Liver (tissue), 9 donors: ENCODE results near the gene PWWP2B. TPM values are rescaled to one million over a fixed set of nuclear protein-coding genes. Genes with fewer than 3 reads are reported as not detected.
"Not testable (repeated sequence)": the region's sequence is repeated elsewhere in the genome, so short reads cannot be mapped to it uniquely, and the experiment has no call there.

Source experiments
- DNase-seq: peaks from one replicate; pipeline ENCODE4 v3.0.0-alpha.2; 2017; ENCODE audit warnings: low spot score
- H3K27ac ChIP-seq, 2 donors: one replicate each; pipeline ENCODE4 v1.7.0; 2013; ENCODE audit warnings: inconsistent platforms in 2 of 2, low read length in 2 of 2, control low read depth in 1 of 2, low read depth in 1 of 2, mild to moderate bottlenecking in 1 of 2
- H3K27me3 ChIP-seq, 4 donors: one replicate each; pipeline versions ENCODE4 v1.6.1 to v1.7.0; 2013; ENCODE audit warnings: low read length in 3 of 4, inconsistent platforms in 1 of 4, mild to moderate bottlenecking in 1 of 4, moderate library complexity in 1 of 4; ENCODE audit not compliant: control insufficient read depth in 4 of 4, insufficient read depth in 4 of 4
- H3K36me3 ChIP-seq, 4 donors: one replicate each; pipeline versions ENCODE4 v1.6.1 to v1.7.0; 2013; ENCODE audit warnings: low read length in 3 of 4, mild to moderate bottlenecking in 3 of 4, low read depth in 1 of 4, moderate library complexity in 1 of 4; ENCODE audit not compliant: control insufficient read depth in 4 of 4, insufficient read depth in 3 of 4
- H3K4me1 ChIP-seq, 4 donors: one replicate each; pipeline versions ENCODE4 v1.6.1 to v1.7.0; 2013; ENCODE audit warnings: low read length in 3 of 4, mild to moderate bottlenecking in 3 of 4, moderate library complexity in 1 of 4; ENCODE audit not compliant: control insufficient read depth in 4 of 4, insufficient read depth in 4 of 4
- H3K4me3 ChIP-seq, 3 donors: one replicate each; pipeline versions ENCODE4 v1.6.1 to v1.7.0; 2013; ENCODE audit warnings: low read length in 3 of 3, control low read depth in 1 of 3, low read depth in 1 of 3, mild to moderate bottlenecking in 1 of 3
- H3K9ac ChIP-seq, 2 donors: one replicate each; pipeline ENCODE4 v1.7.0; 2013; ENCODE audit warnings: low read length in 2 of 2, mild to moderate bottlenecking in 2 of 2, moderate library complexity in 2 of 2, control low read depth in 1 of 2, low read depth in 1 of 2
- H3K9me3 ChIP-seq, 4 donors: one replicate each; pipeline versions ENCODE4 v1.6.1 to v1.7.0; 2013; ENCODE audit warnings: low read length in 3 of 4; ENCODE audit not compliant: control insufficient read depth in 4 of 4
- EGR1 ChIP-seq, 2 donors: IDR thresholded peaks; 2 replicates each; pipeline ENCODE4 v1.6.1; 2016 to 2018; ENCODE audit warnings: antibody characterized with exemption in 2 of 2, low read depth in 2 of 2
- FOXA1 ChIP-seq: IDR thresholded peaks from 2 replicates; pipeline ENCODE4 v1.6.1; 2016; ENCODE audit warnings: antibody characterized with exemption
- HNF4A ChIP-seq, 2 donors: conservative IDR thresholded peaks; 2 replicates each; pipeline ENCODE4 v1.6.1; 2016; ENCODE audit warnings: antibody characterized with exemption in 2 of 2, mild to moderate bottlenecking in 2 of 2
- JUND ChIP-seq, 2 donors: IDR thresholded peaks; 2 replicates each; pipeline ENCODE4 v1.6.1; 2016; ENCODE audit warnings: antibody characterized with exemption in 2 of 2
- NR2F2 ChIP-seq: IDR thresholded peaks from 2 replicates; pipeline ENCODE4 v1.6.1; 2016; ENCODE audit warnings: antibody characterized with exemption
- RAD21 ChIP-seq, 2 donors: IDR thresholded peaks; 2 replicates each; pipeline ENCODE4 v1.6.1; 2016; ENCODE audit warnings: antibody characterized with exemption in 2 of 2, mild to moderate bottlenecking in 2 of 2
- RXRA ChIP-seq, 2 donors: IDR thresholded peaks; 2 replicates each; pipeline ENCODE4 v1.6.1; 2017 to 2018; ENCODE audit warnings: antibody characterized with exemption in 2 of 2, mild to moderate bottlenecking in 1 of 2
- SP1 ChIP-seq: IDR thresholded peaks from 2 replicates; pipeline ENCODE4 v1.6.1; 2018; ENCODE audit warnings: antibody characterized with exemption, mild to moderate bottlenecking
- ZBTB33 ChIP-seq: IDR thresholded peaks from 2 replicates; pipeline ENCODE4 v1.6.1; 2016; ENCODE audit warnings: antibody characterized with exemption
- WGBS: extraction: QIAGEN DNeasy Blood & Tissue Kit; methylation state at CpG from one replicate; pipeline ENCODE4 v1.1.7; 2013; 5-methylcytosine and 5-hydroxymethylcytosine counted together
- polyA plus RNA-seq, 2 donors: library from polyadenylated mRNA; stranded (reverse) in 1 of 2; unstranded in 1 of 2; fragments of 200-250 nt in 1 of 2; fragments of >200 nt in 1 of 2; fragmentation: Nextera tagmentation in 1 of 2; extraction: Ambion mirVana in 1 of 2; gene quantifications; one replicate each; pipeline versions ENCODE4 v1.2.1 to v1.2.3, GENCODE V29; 2013 to 2015
- total RNA-seq, 2 donors: library from RNA; depleted of rRNA; stranded (reverse); fragments of >200 nt; gene quantifications; one replicate each; pipeline ENCODE4 v1.2.3, GENCODE V29; 2014
- TF ChIP-seq, protein P1 (sequence below): IDR thresholded peaks from 2 replicates; pipeline ENCODE4 v1.6.1; 2016; ENCODE audit warnings: antibody characterized with exemption
- TF ChIP-seq, protein P2 (sequence below): IDR thresholded peaks from 2 replicates; pipeline ENCODE4 v1.6.1; 2016; ENCODE audit warnings: antibody characterized with exemption, mild to moderate bottlenecking
- TF ChIP-seq, protein P3 (sequence below): fragments of 150-350 bp; IDR thresholded peaks from 2 replicates; pipeline ENCODE4 v1.5.1; 2017; ENCODE audit warnings: improper control_type of control experiment, low read depth, low read length; ENCODE audit not compliant: missing input control
- donor health status: healthy.
- donor health status: healthy.
- donor health status: healthy.
- donor health status: healthy.
- donor health status: healthy.

The PWWP2B gene
- total and polyA plus RNA-seq, 4 donors, result 0.75 to 4.2 (median 3.6) TPM

DNA sequence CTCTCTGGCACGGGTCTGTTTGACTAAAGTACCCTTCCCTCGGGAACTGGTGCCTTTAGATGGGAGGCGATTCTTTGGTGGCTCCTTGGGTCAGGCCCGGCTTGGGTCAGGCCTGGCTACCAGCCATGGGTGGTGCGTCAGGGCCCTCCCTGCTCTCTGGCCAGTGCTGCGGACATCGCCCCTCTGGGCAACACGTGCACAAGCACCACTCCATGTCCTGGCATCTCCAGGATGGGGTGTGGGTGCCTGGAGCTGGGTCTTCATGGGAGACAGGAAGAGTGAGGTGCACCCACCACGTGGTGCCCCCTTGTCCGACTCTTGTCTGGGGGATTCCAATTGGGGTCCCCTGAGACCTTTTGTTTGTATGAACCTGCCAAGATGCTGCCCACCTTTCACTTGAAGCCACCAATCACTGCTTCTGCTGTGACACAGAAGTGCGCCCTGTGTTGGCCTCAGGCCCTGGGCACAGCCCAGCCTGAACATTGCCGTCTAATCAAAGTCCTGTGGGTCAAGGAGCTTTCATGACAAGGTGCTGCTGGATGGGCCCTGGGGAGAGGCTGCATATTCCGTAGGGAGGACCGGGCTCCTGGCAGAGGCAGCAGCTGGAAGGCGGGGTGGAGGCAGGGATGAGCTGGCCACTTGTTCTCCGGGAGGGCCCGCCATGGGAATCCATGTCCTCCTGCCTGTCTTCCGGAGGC is 11.1 kb upstream of the PWWP2B start:
- TF ChIP-seq SP1, result no peak
- no peak overlapping the region for H3K9ac ChIP-seq
- 88% methylated on average over 18 of the region's 18 CpGs for WGBS
- H3K27ac ChIP-seq, result no peak overlapping the region
- H3K4me1 ChIP-seq, result peaks cover 0 to 11% (median 3%) of the 10 kb centered on the region in 4 donors
- H3K4me3 ChIP-seq, result no peak overlapping the region
- no peak for DNase-seq
- H3K9me3 ChIP-seq, result no peaks in the 10 kb centered on the region
- no peaks in the 10 kb centered on the region for H3K27me3 ChIP-seq
- no peaks in the 10 kb centered on the region for H3K36me3 ChIP-seq

GRCh38 chr10:132386419-132386831 is 10.6 kb upstream of the PWWP2B start:
- Histone ChIP-seq H3K9ac (no peak overlapping the region), H3K4me1 (peaks cover 0 to 11% (median 3%) of the 10 kb centered on the region in 4 donors), H3K27ac (no peak overlapping the region), H3K9me3 (no peaks in the 10 kb centered on the region), H3K4me3 (no peak overlapping the region), H3K27me3 (no peaks in the 10 kb centered on the region), H3K36me3 (no peaks in the 10 kb centered on the region)
- TF ChIP-seq, protein P1, sequence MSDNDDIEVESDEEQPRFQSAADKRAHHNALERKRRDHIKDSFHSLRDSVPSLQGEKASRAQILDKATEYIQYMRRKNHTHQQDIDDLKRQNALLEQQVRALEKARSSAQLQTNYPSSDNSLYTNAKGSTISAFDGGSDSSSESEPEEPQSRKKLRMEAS, result no peak
- no peak for TF ChIP-seq SP1
- TF ChIP-seq, protein P2, sequence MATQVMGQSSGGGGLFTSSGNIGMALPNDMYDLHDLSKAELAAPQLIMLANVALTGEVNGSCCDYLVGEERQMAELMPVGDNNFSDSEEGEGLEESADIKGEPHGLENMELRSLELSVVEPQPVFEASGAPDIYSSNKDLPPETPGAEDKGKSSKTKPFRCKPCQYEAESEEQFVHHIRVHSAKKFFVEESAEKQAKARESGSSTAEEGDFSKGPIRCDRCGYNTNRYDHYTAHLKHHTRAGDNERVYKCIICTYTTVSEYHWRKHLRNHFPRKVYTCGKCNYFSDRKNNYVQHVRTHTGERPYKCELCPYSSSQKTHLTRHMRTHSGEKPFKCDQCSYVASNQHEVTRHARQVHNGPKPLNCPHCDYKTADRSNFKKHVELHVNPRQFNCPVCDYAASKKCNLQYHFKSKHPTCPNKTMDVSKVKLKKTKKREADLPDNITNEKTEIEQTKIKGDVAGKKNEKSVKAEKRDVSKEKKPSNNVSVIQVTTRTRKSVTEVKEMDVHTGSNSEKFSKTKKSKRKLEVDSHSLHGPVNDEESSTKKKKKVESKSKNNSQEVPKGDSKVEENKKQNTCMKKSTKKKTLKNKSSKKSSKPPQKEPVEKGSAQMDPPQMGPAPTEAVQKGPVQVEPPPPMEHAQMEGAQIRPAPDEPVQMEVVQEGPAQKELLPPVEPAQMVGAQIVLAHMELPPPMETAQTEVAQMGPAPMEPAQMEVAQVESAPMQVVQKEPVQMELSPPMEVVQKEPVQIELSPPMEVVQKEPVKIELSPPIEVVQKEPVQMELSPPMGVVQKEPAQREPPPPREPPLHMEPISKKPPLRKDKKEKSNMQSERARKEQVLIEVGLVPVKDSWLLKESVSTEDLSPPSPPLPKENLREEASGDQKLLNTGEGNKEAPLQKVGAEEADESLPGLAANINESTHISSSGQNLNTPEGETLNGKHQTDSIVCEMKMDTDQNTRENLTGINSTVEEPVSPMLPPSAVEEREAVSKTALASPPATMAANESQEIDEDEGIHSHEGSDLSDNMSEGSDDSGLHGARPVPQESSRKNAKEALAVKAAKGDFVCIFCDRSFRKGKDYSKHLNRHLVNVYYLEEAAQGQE, result no peak
- TF ChIP-seq, protein P3, sequence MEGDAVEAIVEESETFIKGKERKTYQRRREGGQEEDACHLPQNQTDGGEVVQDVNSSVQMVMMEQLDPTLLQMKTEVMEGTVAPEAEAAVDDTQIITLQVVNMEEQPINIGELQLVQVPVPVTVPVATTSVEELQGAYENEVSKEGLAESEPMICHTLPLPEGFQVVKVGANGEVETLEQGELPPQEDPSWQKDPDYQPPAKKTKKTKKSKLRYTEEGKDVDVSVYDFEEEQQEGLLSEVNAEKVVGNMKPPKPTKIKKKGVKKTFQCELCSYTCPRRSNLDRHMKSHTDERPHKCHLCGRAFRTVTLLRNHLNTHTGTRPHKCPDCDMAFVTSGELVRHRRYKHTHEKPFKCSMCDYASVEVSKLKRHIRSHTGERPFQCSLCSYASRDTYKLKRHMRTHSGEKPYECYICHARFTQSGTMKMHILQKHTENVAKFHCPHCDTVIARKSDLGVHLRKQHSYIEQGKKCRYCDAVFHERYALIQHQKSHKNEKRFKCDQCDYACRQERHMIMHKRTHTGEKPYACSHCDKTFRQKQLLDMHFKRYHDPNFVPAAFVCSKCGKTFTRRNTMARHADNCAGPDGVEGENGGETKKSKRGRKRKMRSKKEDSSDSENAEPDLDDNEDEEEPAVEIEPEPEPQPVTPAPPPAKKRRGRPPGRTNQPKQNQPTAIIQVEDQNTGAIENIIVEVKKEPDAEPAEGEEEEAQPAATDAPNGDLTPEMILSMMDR, result no peak
- no peak for TF ChIP-seq ZBTB33
- TF ChIP-seq EGR1 (IDR thresholded peaks at IDR 0.05; ENCODE audit: low read depth in 2 of 2), result no peak
- TF ChIP-seq RXRA (IDR thresholded peaks at IDR 0.05), result no peak
- no peak for TF ChIP-seq HNF4A (conservative IDR thresholded peaks at IDR 0.05)
- no peak for TF ChIP-seq NR2F2
- no peak for TF ChIP-seq RAD21 (IDR thresholded peaks at IDR 0.05)
- TF ChIP-seq FOXA1, result no peak
- TF ChIP-seq JUND (IDR thresholded peaks at IDR 0.05), result no peak
- no peak for DNase-seq
- WGBS, result 83% methylated on average over 9 of the region's 9 CpGs

DNA sequence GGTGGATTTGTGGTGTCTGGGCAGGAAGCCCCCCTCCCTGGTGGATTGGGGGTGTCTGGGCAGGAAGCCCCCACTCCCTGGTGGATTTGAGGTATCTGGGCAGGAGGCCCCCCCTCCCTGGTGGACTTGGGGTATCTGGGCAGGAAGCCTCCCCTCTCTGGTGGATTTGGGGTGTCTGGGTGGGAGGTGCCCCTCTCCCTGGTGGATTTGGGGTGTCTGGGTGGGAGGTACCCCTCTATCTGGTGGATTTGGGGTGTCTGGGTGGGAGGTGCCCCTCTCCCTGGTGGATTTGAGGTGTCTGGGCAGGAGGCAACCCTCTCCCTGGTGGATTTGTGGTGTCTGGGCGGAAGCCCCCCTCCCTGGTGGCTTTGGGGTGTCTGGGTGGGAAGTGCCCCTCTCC is 10.1 kb upstream of the PWWP2B start:
- WGBS, result 94% methylated on average over 1 of the region's 1 CpG
- H3K36me3 ChIP-seq, H3K9ac ChIP-seq, DNase-seq, H3K4me3 ChIP-seq, H3K9me3 ChIP-seq, H3K27ac ChIP-seq, H3K27me3 ChIP-seq: not testable (repeated sequence)
- peaks cover 0 to 11% (median 3%) of the 10 kb centered on the region in 4 donors for H3K4me1 ChIP-seq
